UCSD-AML1 (cell line): ENCODE data around the gene GGACT.
"Not testable (repeated sequence)": the region's sequence is repeated elsewhere in the genome, so short reads cannot be mapped to it uniquely, and the experiment has no call there.

ENCODE experiments used
- DNase-seq: peaks from one replicate; lab custom pipeline; 2025; ENCODE audit not compliant: unreplicated experiment; lab: John Stamatoyannopoulos, UW

GGACT gene

DNA sequence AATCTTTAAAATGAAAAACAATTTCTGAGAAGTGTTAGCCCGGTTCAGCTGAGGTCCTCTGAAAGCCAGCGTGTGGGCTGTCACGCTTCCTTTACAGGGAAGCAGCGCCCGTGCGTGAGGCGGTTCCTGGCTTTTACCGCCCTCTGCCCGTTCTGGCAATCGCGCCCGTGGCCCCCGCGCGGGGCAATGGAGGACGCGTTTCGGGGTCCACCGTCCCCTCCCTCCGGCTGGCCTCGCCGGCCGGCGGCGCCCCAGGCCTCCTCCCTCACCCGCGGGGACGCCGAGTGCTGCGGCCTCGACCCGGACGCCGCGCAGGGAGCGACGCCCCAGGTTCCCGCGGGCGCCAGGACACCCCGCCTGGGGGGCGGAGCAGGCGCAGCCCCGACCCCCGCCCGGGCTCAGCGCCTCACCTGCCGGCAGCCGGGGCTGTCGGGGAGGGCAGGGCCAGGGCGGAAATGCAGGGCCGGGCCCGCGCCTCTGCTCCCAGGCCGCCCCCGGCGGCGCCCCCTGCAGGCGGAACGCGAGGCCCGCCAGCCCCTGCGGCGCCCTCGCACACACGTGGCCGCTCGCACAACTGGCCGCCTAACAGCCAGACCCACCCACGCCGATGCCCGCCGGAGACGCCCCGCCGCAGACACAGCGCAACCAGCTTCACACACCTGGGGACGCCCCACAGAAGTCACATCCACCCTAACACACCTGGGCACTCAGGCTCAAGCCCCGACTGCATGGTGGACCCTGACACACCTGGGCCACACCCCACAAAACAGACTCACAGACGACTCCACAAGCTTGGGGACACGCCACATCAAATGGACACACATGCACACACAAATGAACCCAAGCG lies at the start of gene GGACT:
Gene GGACT, minus strand, starts transcription at position 459 of the 847 bp plus-strand sequence. CDS start 56,198 bp downstream, outside the sequence.
- DNase-seq = peak; percentile 83

DNA sequence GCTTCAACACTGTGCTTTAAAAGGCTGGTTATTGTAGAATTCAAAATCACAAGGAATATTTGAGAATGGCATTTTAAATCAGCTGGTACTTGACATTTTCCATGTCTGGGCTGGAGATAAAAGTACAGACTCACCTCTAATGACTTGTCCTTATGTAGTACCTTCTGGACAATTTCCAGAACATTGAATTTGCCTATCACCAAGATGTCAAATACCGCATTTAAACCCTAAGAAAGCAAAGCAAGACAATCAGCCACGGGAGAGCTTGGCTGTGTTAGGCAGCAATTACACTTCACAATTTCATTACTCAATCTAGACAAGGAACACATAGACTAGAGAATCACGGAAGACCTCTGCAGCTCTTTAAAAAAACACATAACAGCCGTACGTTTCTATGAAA lies 49.2 kb upstream of the GGACT start:
- DNase-seq = no peak

DNA sequence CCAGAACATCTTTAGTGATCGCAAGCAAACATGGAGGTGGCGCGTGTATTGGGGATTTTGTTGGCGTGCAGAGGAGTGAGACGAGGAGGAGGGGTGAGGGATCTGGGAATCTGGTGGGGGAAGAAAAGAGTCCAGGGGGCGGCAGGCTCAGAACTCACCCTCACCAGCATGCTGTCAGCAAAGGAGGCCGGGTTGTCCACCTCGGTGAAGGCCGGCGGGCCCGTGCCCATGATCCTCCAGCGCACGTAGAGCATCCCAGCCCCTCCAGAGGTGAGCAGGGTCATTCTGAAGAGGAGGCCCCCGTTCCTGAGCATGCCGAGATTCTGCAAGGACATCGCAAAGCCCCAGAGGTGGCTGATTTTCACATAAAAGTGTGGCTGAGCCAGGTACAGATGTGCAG lies 48.8 kb upstream of the GGACT start:
- DNase-seq = no peak

DNA sequence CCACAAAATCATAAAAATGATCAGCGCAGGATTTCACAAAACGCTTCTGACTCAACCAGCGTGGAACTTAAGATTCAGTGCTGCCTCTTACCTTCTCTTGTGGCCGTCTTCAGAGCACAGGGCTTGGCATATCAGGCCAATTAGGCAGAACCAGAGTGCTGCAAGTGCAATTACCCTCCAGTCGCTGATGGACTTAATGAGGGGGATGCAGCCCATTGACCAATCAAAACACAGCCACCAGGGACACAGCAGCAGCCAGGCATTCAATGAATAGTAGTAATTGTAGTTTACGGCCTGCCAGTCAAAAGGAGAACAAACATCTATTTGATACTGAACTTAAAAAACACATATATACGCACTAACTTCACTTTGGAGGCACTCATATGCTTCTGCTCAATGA lies 47.9 kb upstream of the GGACT start:
- DNase-seq = no peak

DNA sequence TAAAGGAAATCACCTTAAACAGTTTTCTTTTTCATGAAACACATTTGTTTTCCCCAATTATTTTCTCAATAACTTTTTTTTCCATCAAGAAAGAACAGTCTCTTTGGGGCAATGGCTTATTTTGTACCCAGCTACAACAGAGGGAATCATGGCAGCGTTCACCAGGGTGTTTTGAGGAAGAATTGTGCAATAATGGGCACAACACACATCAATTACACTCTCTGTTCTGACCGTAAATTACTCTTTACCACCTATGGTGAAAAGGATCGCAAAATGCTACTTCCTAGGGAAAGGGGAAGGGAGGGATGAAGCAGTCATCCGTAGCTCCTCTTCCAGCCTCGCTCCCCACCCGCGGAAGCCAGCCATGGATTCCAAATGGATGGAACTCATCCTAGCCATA lies 47.4 kb upstream of the GGACT start:
- no peak for DNase-seq

DNA sequence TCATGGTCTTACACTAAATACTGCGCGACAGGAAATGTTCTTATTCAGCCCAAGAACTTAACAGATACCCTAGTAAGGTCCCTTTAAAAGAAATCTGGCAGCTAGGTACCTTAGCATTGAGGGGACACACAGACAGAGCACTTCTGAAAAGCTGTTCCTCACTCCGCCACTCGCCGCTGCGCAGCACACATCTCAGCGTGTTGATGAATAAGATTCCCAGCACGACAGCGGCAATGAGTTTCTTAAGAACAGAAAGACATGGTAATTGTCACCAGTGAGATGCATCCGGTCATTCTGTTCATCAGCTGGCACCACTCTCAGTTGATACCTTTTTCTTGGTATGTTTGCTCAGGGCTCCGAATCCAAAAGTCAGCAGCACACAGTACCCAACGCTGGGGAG lies 46.1 kb upstream of the GGACT start:
- DNase-seq = no peak

DNA sequence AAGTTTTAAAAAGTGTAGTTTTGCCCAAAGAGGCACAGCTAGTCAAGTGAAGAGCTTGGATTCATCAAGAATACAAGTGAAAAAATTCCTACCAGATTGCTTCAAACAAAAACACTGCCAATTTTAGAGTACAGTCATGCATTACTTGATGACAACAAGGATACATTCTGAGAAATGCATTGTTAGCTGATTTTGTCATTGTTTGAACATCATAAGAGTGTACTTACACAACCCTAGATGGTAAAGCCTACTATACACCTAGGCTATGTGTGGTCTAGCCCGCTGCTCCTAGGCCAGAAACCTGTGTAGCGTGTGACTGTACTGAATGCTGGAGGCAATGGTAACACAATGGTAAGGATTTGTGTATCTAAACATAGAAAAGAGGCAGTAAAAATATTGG lies 44.9 kb upstream of the GGACT start:
- no peak for DNase-seq

DNA sequence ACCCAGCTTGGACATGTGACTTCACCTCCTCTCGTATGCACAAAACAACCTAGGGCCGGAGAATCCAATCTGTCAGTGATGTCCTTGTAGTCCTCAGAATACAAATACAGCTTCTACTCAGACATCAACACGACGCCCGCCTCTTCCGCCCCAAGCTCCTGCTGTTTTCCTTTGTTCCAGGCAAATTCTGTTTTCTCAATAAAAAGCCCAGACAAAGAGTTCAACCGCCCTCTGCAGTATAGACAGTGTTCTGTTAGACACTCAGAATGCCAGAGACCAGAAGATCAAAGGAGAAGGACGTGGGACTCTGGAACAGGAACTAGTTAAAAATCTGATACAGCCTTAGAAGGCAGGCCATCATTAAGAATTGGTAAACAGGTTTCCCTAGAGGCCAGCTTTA lies 42.0 kb upstream of the GGACT start:
- DNase-seq = no peak

DNA sequence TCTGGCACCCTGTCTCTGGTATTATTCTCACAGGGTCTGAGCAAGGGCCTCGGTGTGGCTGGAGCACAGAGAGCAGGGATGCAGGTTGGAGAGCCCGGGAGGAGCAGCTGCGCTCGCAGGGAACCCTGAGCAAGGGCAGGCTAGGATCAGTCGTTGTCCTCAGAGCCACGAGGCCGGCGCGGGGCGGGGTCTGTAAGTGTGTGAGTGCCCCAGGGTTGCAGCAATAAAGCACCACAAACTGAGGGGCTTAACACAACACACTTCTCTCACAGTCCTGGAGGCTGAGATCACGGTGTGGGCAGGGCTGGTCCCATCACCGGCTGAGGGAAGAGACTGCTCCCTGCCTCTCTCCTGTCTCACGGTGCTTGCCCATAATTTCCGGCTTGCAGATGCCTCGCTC lies 38.5 kb upstream of the GGACT start:
- DNase-seq = no peak

DNA sequence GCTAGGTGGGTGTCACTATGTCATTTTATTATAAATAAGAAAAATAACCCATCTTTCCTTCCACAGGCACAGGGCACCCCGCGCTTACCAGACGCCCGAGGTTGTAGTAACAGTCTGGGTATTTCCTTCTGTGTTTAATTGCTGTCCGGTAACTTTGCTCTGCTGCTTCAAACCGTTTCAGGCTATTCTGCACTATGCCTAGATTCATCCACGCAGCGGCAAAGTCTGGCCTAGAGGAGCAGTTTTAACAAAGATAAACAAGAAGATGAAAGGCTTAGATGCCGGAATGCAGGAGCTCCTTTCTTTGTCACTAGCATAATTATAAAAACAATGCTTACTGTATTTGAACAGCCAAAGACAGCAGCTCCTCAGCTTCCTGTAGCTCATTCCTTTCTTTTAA lies 36.9 kb upstream of the GGACT start:
- DNase-seq = no peak

DNA sequence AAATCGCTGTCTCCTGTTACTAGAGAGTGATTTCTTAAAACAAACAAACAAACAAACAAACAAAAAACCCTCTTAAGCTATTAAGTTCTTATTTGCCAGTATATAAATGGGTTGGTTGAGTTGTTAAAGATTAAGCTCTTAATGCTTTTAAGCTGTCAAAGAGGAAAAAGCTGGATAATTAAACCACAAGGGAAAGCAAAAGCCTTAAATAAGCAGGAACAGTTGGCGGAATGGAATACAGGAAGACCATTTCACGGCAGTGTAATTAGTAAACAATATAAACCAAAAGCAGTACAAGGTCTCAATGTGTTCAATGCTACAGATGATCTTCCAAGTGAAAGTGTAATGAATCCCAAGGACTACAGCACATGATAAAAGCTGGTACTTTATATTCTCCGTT lies 32.2 kb upstream of the GGACT start:
- no peak for DNase-seq

DNA sequence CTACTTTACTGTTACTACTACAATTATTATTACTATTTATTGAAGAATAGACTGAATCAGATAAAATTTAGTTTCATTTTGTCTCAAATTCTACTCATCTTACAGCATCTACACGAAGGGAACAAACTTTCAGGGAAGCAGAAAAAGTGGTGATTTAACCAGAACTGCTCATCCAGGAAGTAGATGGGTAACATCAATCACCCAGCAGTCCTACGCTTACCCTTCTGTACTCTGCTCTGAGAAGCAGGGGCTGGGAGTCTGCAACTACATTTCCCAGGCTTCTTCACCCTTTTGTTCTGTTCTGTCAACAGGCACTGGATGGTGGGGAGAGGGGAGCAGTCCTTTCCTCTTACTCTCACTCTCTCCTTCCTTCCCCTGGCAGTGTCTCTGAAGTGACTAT lies 31.4 kb upstream of the GGACT start:
- no peak for DNase-seq

DNA sequence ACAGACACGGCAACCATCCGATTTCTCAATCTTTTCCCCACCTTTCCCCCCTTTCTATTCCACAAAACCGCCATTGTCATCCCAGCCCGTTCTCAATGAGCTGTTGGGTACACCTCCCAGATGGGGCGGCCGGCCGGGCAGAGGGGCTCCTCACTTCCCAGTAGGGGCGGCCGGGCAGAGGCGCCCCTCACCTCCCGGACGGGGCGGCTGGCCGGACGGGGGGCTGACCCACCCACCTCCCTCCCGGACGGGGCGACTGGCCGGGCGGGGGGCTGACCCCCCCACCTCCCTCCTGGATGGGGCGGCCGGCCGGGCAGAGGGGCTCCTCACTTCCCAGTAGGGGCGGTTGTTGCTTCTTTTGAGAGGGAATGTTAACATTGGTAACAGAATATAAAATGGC lies 30.3 kb upstream of the GGACT start:
- not testable (repeated sequence) for DNase-seq

DNA sequence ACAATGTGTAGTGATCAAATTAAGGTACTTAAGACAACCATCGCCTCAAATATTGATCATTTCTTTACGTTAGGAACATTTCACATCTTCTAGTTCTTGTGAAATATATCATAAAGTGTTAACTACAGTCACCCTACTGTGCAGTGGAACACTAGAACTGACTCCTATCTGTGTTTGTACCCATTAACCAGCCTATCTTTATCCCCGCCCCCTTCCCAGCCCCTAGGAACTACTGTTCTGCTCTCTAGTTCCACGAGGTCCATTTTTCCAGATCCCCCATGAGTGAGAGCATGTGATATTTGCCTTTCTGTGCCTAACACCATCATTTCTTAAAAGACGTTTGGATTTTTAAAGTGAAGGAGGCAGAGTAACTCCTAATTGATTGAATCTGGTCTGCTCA lies 24.4 kb upstream of the GGACT start:
- DNase-seq = no peak

DNA sequence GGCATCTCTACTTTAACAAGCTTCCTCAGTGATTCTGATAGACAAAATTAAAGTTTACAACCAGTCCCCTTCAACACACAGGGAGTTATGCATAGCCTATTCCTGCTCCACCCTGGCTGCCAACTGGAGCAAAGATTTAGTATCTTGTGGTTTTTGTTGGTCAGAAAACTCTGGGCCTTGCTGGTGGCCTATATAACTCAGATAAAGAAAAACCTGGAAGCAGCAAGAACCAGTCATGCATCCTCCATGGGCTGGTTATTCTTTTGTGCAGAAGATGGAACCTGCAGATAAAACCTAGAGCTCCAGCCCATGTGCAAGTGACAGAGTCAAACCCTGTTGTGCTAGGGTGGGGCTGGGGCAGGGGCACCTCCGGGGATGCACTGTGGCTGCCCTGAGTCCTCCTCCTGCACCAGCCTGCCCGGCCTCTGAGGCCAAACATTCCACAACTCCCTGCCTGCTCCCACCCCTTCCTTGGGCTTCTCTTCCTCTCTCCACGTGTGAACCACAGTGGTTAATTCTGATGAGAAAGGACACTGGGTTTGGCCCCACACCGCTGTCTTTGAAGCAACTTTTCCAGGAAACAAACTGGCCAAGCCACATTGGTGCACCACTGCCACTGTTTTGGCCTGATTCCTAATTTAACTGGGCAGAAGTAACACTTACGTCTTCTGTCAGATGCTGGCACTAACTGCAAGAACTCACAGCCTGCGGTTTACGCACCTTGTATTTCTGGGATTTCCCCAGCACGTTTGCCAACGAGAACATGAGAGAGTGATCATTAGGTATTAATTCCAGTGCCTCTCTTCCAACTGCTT lies 23.3 kb upstream of the GGACT start:
- DNase-seq = no peak

DNA sequence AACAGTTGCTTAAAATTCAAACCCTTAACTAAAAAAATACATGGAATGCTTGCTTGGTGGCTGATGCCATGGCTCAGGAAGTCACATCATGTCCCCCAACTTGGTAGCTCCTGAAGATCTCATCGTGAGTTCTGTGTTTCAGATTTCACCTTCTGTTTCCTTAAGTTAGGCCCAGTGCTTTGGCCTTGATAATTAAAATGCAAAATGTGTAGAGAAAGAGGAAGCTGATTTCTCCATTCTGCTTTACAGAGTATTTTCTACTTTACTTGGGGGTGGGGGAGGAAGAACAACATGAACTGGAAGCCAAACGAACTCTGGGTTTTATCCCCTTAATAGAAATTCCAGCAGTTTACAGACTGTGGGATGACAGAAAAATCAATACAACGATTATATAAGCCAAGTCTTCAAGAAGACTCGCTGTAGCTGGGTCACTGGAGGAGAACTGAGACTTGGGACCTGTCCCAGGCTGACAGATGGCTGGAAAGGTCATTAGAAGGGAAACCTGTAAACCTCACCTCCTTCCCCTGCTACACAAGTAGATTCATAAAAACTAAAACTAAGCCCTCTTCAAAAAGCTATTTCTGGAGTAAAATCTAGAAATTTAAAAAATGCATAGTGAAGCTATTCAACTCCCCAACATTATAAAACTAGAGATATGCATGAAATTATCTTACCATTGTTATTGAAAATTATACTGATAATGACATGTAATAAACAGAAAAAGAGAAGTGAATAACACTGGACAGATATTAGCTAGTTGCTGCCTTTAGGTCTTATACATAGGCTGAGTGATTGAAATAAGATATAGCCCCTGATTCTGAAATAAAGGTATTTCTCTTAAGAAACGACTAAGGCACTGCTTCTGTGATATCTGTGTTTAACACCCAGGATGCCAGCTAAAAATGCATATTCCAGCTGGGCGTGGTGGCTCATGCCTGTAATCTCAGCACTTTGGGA lies 22.1 kb upstream of the GGACT start:
- no peak for DNase-seq

DNA sequence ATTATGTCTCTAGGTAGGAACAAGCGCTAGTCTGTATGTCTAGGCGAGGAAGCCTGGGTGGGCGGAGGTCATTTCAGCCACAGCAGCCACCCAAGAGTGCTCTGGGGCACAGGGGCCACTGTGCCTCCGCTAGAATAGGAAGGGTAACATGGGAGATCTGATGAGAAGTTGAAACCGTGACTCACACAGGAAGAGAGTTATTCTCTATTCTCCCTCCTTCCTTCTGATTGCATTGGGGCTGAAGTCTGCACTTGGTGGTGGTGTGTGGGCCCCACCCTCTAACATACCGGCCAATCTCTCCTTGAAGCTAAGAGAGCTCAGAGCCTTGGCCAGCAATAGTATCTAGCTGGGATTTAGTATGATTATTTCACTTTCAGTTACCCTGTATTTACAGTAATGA lies 20.3 kb upstream of the GGACT start:
- peak; percentile 23 for DNase-seq

DNA sequence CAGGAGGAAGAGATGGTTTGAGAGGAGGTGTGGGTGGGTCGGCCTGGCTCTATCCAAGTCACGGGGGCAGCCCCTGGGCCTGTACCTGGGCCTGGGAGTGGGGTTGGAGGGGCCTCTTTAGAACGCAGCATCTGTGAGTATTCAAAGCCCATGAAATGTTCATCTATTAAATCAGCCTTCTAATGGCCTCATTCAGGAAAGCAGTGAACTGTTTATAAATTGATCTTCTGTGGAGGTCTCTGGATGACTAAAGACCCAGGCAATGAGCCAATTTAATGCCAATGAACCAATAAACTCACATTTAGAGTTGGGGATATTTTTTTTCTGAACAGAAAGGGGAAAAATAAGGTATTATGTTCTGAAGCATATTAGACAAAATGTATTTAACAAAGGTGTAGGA lies 19.9 kb upstream of the GGACT start:
- DNase-seq = no peak

DNA sequence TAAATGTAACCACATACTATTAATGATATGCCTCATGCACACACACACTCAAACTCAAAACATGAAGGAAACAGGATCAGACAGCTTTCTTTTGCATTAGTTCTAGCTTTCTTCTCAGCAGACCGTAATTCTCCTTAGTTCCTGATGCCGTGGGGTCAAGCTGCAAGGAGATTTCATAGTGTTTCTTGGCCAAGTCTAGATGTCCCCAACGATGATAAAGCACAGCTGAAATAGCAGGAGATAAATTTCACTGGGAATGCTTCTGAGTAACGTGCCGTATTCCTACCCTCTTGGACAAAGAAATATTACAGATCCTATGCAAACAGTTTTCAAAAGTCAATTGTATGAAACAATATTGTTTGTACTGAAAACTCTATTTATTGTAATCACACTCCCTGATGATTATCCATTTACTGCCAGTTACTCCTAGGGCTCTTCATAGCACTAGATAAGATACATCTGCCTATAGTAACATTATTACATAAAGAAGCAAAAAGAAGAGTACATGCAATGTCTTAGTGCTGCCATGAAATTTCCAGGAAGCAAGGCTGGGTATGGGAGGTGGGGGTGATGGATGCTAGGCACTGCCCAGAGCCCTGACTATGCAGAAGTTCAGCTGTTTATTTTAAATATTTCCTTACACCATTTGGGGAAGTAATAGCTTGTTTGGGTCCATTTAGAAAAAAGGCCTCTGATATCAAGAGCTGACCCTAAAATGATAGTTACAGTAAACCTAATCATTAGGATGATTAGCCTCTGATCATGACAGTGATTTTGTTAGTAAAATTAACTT lies 16.5 kb upstream of the GGACT start:
- peak; percentile 16 for DNase-seq

DNA sequence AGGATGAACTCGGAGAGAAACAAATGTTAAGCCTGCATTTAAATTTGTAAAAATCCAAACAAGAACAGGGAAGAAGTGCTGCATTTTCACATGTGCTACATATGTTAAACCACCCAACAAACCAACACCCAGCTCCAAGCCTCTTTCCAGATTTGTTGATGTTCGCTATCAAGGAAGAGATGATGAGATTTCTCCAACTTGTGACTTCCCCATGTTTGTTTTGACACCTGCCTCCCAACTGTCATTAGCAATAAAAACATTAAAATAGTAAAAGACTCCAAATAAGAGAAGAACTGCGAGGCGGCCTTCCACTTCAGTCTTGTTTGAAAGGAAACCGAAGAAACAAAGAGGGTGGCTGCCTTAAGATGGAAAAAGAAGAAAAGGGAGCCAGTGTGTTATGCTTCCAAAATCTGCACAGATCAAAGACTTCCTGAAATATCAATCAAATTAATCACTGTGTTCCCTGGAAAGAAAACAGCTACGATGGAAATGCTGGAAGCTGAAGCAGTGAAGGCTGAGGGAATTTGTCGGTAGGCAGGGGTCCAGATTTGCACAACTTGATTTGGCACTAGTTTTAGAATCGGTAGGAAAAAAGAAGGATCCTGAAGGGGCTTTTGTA lies 14.0 kb upstream of the GGACT start:
- DNase-seq = no peak
